Right renal pelvis (tissue), 4 donors: Measurements from ENCODE around the gene HPS6. TPM values are rescaled to one million over a fixed set of nuclear protein-coding genes. Genes with fewer than 3 reads are reported as not detected.

ENCODE experiments used
- DNase-seq, 4 donors: peaks; one replicate each; pipeline ENCODE4 v3.0.0-alpha.2; 2013; ENCODE audit warnings: low read depth in 4 of 4, low spot score in 3 of 4, missing footprints in 1 of 4
- polyA plus RNA-seq, 4 donors: library from polyadenylated mRNA; unstranded; fragments of 120-200 nt; gene quantifications; one replicate each; pipeline ENCODE4 v1.2.1, GENCODE V29; 2013; ENCODE audit not compliant: insufficient read length in 4 of 4

Gene HPS6
- polyA plus RNA-seq, 4 donors: 11.1 to 15.6 (median 12.9) TPM

GRCh38 chr10:102115775-102116174 is 50.6 kb downstream of the HPS6 start:
- no peak for DNase-seq

- no peak for DNase-seq
These were observed 51.5 kb downstream of the HPS6 start for GRCh38 chr10:102116656-102117055.

Other genes starting within 250 kb of the HPS6 start
- gene OGA, start 246.9 kb upstream of the HPS6 start, polyA plus RNA-seq: 100 to 1,000 TPM; 124 to 155 (median 144) TPM
- gene KCNIP2, start 221.5 kb upstream of the HPS6 start, polyA plus RNA-seq: 1 to 10 TPM; 3.6 to 5.1 (median 4.2) TPM
- gene ARMH3, start 9.2 kb upstream of the HPS6 start, polyA plus RNA-seq: 10 to 100 TPM; 18.9 to 23.9 (median 21.6) TPM
- gene LDB1, start 55.0 kb downstream of the HPS6 start, polyA plus RNA-seq: 100 to 1,000 TPM; 114 to 117 (median 115) TPM
- 10 to 100 TPM; 27.9 to 36.5 (median 31.7) TPM for gene PPRC1, start 67.7 kb downstream of the HPS6 start, polyA plus RNA-seq
- 100 to 1,000 TPM in 2 of 4 donors, 10 to 100 TPM in 2; 92.7 to 105 (median 97.3) TPM for gene NOLC1, start 87.0 kb downstream of the HPS6 start, polyA plus RNA-seq
- gene ELOVL3, start 160.9 kb downstream of the HPS6 start, polyA plus RNA-seq: 1 to 10 TPM; 2.1 to 3.4 (median 2.5) TPM
- gene PITX3, start 176.2 kb downstream of the HPS6 start, polyA plus RNA-seq: 1 to 10 TPM in 2 of 4 donors, under 1 TPM in 2; 0.43 to 1.5 (median 0.94) TPM
- 10 to 100 TPM; 43.1 to 53.1 (median 46.1) TPM for gene GBF1, start 180.2 kb downstream of the HPS6 start, polyA plus RNA-seq